GM18951 (cell line): ENCODE results near the gene NNMT.

Experiments used
- POLR2A ChIP-seq: IDR thresholded peaks from 4 replicates; pipeline ENCODE4 v1.6.1; 2011; ENCODE audit warnings: mild to moderate bottlenecking; ENCODE audit not compliant: insufficient read length, insufficient read depth; ENCODE audit errors: extremely low read depth
- in situ Hi-C: fragments of 300-500 bp; cut with MboI; formaldehyde crosslinking; loops from one replicate; pipeline ENCODE4 v1.12.0; 2022; ENCODE audit warnings: low sequenced_read_pairs, mixed read lengths, inconsistent platforms; ENCODE audit not compliant: unreplicated experiment

The NNMT gene

GRCh38 chr11:114317787-114318137 lies 21.6 kb downstream of the NNMT start:
- in situ Hi-C loops = no loop called here
- TF ChIP-seq POLR2A = no peak

- TF ChIP-seq POLR2A = no peak
- in situ Hi-C loops = no loop called here
Measured at GRCh38 chr11:114318361-114318760, 22.2 kb downstream of the NNMT start.

- in situ Hi-C loops = no loop called here
- no peak for TF ChIP-seq POLR2A
Measured at GRCh38 chr11:114319716-114320328, 23.6 kb downstream of the NNMT start.

GRCh38 chr11:114321621-114322257 lies 25.5 kb downstream of the NNMT start:
- in situ Hi-C loops = no loop called here
- TF ChIP-seq POLR2A = no peak

GRCh38 chr11:114322934-114323333 lies 26.7 kb downstream of the NNMT start:
- in situ Hi-C loops = no loop called here

GRCh38 chr11:114326151-114326550 lies 30.0 kb downstream of the NNMT start:
- TF ChIP-seq POLR2A = no peak
- in situ Hi-C loops = no loop called here

More at GRCh38 chr11:114322934-114323333, 26.7 kb downstream of the NNMT start:
- TF ChIP-seq POLR2A = no peak

- in situ Hi-C loops = no loop called here
- no peak for TF ChIP-seq POLR2A
Measured at GRCh38 chr11:114326776-114327175, 30.6 kb downstream of the NNMT start.

GRCh38 chr11:114330373-114330772 lies 34.2 kb downstream of the NNMT start:
- TF ChIP-seq POLR2A = no peak
- in situ Hi-C loops = no loop called here

GRCh38 chr11:114340311-114341131 lies 44.3 kb downstream of the NNMT start:
- in situ Hi-C loops = loop anchor here (10.0 kb wide), 1 partner anchor 234 kb away; no protein-coding TSS in a partner anchor

GRCh38 chr11:114341667-114342066 lies 45.5 kb downstream of the NNMT start:
- in situ Hi-C loops = loop anchor here (10.0 kb wide), 1 partner anchor 233 kb away; no protein-coding TSS in a partner anchor

More at GRCh38 chr11:114340311-114341131, 44.3 kb downstream of the NNMT start:
- TF ChIP-seq POLR2A = no peak

- TF ChIP-seq POLR2A = no peak
- in situ Hi-C loops = loop anchor here (10.0 kb wide), 1 partner anchor 232 kb away; no protein-coding TSS in a partner anchor
Measured at GRCh38 chr11:114342476-114342875, 46.3 kb downstream of the NNMT start.

GRCh38 chr11:114343020-114343419 lies 46.8 kb downstream of the NNMT start:
- in situ Hi-C loops = loop anchor here (10.0 kb wide), 1 partner anchor 232 kb away; no protein-coding TSS in a partner anchor
- no peak for TF ChIP-seq POLR2A

- in situ Hi-C loops = loop anchor here (10.0 kb wide), 1 partner anchor 231 kb away; no protein-coding TSS in a partner anchor
- TF ChIP-seq POLR2A = no peak
Measured at GRCh38 chr11:114343493-114343892, 47.3 kb downstream of the NNMT start.

GRCh38 chr11:114344494-114344893 lies 48.3 kb downstream of the NNMT start:
- in situ Hi-C loops = loop anchor here (10.0 kb wide), 1 partner anchor 230 kb away; no protein-coding TSS in a partner anchor
- TF ChIP-seq POLR2A = no peak
